GM23338 (cell line): ENCODE measurements around the gene KRTAP20-4. TPM values are rescaled to one million over a fixed set of nuclear protein-coding genes. Genes with fewer than 3 reads are reported as not detected.

Source experiments
- ATAC-seq: fragments of 200-7000 bp; cut with Tn5 transposase; 3 replicates; pipeline ENCODE4 v1.9.1; 2020
- DNase-seq: peaks from one replicate; pipeline ENCODE4 v3.0.0-alpha.2; 2015; ENCODE audit warnings: low spot score
- H2AFZ ChIP-seq: fragments of 200-600 bp; sonication (generic); 2 replicates; pipeline ENCODE4 v1.8.0; 2016; ENCODE audit warnings: antibody characterized with exemption, mild to moderate bottlenecking, moderate library complexity
- H3F3A ChIP-seq: fragments of 200-600 bp; sonication (generic); replicated peaks from 2 replicates; pipeline ENCODE4 v1.8.0; 2017; ENCODE audit warnings: antibody characterized with exemption, mixed run types, low read depth
- H3K27ac ChIP-seq: fragments of 200-600 bp; sonication (generic); 2 replicates; pipeline ENCODE4 v1.6.1; 2016; ENCODE audit warnings: low read depth
- H3K27me3 ChIP-seq: fragments of 200-600 bp; sonication (generic); 2 replicates; pipeline ENCODE4 v1.8.0; 2016; ENCODE audit warnings: mild to moderate bottlenecking, mixed run types, moderate library complexity; ENCODE audit not compliant: insufficient read depth
- H3K36me3 ChIP-seq: fragments of 200-600 bp; sonication (generic); 2 replicates; pipeline ENCODE4 v1.8.0; 2016; ENCODE audit warnings: mild to moderate bottlenecking; ENCODE audit not compliant: insufficient read depth
- H3K4me1 ChIP-seq: fragments of 200-600 bp; sonication (generic); 2 replicates; pipeline ENCODE4 v1.8.0; 2016; ENCODE audit warnings: mild to moderate bottlenecking, moderate library complexity; ENCODE audit not compliant: insufficient read depth
- H3K4me2 ChIP-seq: fragments of 200-600 bp; sonication (generic); 2 replicates; pipeline ENCODE4 v1.7.1; 2017; ENCODE audit warnings: mixed run types
- H3K4me3 ChIP-seq: fragments of 200-600 bp; sonication (generic); 2 replicates; pipeline ENCODE4 v1.6.1; 2016; ENCODE audit warnings: mixed run types
- H3K79me2 ChIP-seq: fragments of 200-600 bp; sonication (generic); replicated peaks from 2 replicates; pipeline ENCODE4 v1.8.0; 2017; ENCODE audit warnings: mild to moderate bottlenecking; ENCODE audit not compliant: insufficient read depth
- H3K9me2 ChIP-seq: fragments of 200-600 bp; sonication (generic); 2 replicates; pipeline ENCODE4 v1.8.0; 2017; ENCODE audit not compliant: insufficient read depth
- H4K20me1 ChIP-seq: fragments of 200-600 bp; sonication (generic); replicated peaks from 2 replicates; pipeline ENCODE4 v1.8.0; 2017; ENCODE audit warnings: mild to moderate bottlenecking; ENCODE audit not compliant: insufficient read depth
- H3K27ac Mint-ChIP-seq: 2 replicates; pipeline ENCODE4 v1.8.0; 2020; ENCODE audit warnings: inconsistent platforms, mild to moderate bottlenecking, moderate library complexity, mixed read lengths
- H3K27me3 Mint-ChIP-seq: 3 replicates; pipeline ENCODE4 v1.8.0; 2022; ENCODE audit warnings: low read depth, mild to moderate bottlenecking, moderate library complexity, mixed read lengths, inconsistent platforms; ENCODE audit not compliant: insufficient read depth, poor library complexity
- H3K36me3 Mint-ChIP-seq: 3 replicates; pipeline ENCODE4 v1.8.0; 2021; ENCODE audit warnings: low read depth, mild to moderate bottlenecking, inconsistent platforms, moderate library complexity, mixed read lengths
- H3K4me1 Mint-ChIP-seq: 3 replicates; pipeline ENCODE4 v1.8.0; 2020; ENCODE audit warnings: mild to moderate bottlenecking, inconsistent platforms, mixed read lengths
- H3K4me3 Mint-ChIP-seq: 3 replicates; pipeline ENCODE4 v1.8.0; 2021; ENCODE audit warnings: moderate library complexity, mild to moderate bottlenecking, inconsistent platforms, mixed read lengths
- H3K9me3 Mint-ChIP-seq: 3 replicates; pipeline ENCODE4 v1.8.0; 2020; ENCODE audit warnings: moderate library complexity, mild to moderate bottlenecking, inconsistent platforms, mixed read lengths
- CREB1 ChIP-seq: fragments of 250-450 bp; sonication (Bioruptor Pico); IDR thresholded peaks from 2 replicates; pipeline ENCODE4 v1.5.0; 2020; ENCODE audit warnings: low read depth, mild to moderate bottlenecking, moderate library complexity
- CTCF ChIP-seq, 2 experiments: fragments of 200-600 bp in 1 of 2; sonication (generic) in 1 of 2; conservative IDR thresholded peaks; 2 replicates each; pipeline versions ENCODE4 v1.5.1 to v1.6.1; 2016 to 2017; ENCODE audit warnings: antibody characterized with exemption in 2 of 2, low read depth in 2 of 2, mild to moderate bottlenecking in 2 of 2, moderate library complexity in 1 of 2
- ETS1 ChIP-seq: IDR thresholded peaks from 2 replicates; pipeline ENCODE4 v1.6.1; 2016; ENCODE audit warnings: antibody characterized with exemption
- EZH2 ChIP-seq: fragments of 200-600 bp; sonication (generic); IDR thresholded peaks from one replicate; pipeline ENCODE4 v1.8.0; 2017; ENCODE audit warnings: antibody characterized with exemption, mild to moderate bottlenecking, low read depth; ENCODE audit not compliant: unreplicated experiment
- EZH2phosphoT487 ChIP-seq: fragments of 200-600 bp; sonication (generic); IDR thresholded peaks from one replicate; pipeline ENCODE4 v1.8.1; 2018; ENCODE audit warnings: antibody characterized with exemption; ENCODE audit not compliant: unreplicated experiment
- JUNB ChIP-seq: IDR thresholded peaks from one replicate; pipeline ENCODE4 v1.6.1; 2016; ENCODE audit warnings: antibody characterized with exemption; ENCODE audit not compliant: unreplicated experiment
- NANOG ChIP-seq: IDR thresholded peaks from 2 replicates; pipeline ENCODE4 v1.6.1; 2016; ENCODE audit warnings: antibody characterized with exemption, borderline replicate concordance
- REST ChIP-seq: IDR thresholded peaks from one replicate; pipeline ENCODE4 v1.6.1; 2018; ENCODE audit warnings: antibody characterized with exemption; ENCODE audit not compliant: unreplicated experiment
- STAT1 ChIP-seq: IDR thresholded peaks from one replicate; pipeline ENCODE4 v1.6.1; 2016; ENCODE audit warnings: antibody characterized with exemption; ENCODE audit not compliant: unreplicated experiment
- ZNF331 ChIP-seq: fragments of 250-450 bp; sonication (Bioruptor Pico); IDR thresholded peaks from 2 replicates; pipeline ENCODE4 v1.5.0; 2020; ENCODE audit warnings: low read depth, mild to moderate bottlenecking, moderate library complexity
- polyA plus RNA-seq: library from polyadenylated mRNA; unstranded; fragments of >200 nt; fragmentation: Nextera tagmentation; extraction: Ambion mirVana; gene quantifications from 2 replicates; pipeline ENCODE4 v1.2.1, GENCODE V29; 2016
- total RNA-seq: library from RNA; depleted of rRNA; stranded (reverse); fragments of >200 nt; shearing (Covaris generic); gene quantifications from 2 replicates; pipeline ENCODE4 v1.2.3, GENCODE V29; 2014

Gene KRTAP20-4
- total and polyA plus RNA-seq, 2 experiments from 2014 or later = not detected

GRCh38 chr21:30592140-30592539, 28.3 kb upstream of the KRTAP20-4 start, which contains the start of gene KRTAP6-3 (continued):
- TF ChIP-seq STAT1 (no peak), JUNB (no peak)

GRCh38 chr21:30598802-30599201, 21.6 kb upstream of the KRTAP20-4 start, which contains the start of gene KRTAP6-2:
TSS of gene KRTAP6-2 (minus strand) at chr21:30598902. CDS start at chr21:30598874, 28 bp downstream.
- H3K9me3 Mint-ChIP-seq = no peaks in the 10 kb centered on the region
- DNase-seq (no peak), ATAC-seq (no peak)
- TF ChIP-seq REST (no peak), ZNF331 (CRISPR knock-in tag) (no peak), STAT1 (no peak), CREB1 (CRISPR knock-in tag) (no peak)
- H3K79me2 ChIP-seq = no peaks in the 10 kb centered on the region
- no peak within 1 kb of the TSS for H3K4me3 ChIP-seq
- H2AFZ ChIP-seq = no peak within 1 kb of the TSS
- H3K9me2 ChIP-seq = no peaks in the 10 kb centered on the region
- H3K4me3 Mint-ChIP-seq = no peak within 1 kb of the TSS
- no peak within 1 kb of the TSS for H3K4me2 ChIP-seq
- H3K36me3 Mint-ChIP-seq = no peaks in the 10 kb centered on the region
- H4K20me1 ChIP-seq = no peaks in the 10 kb centered on the region
- no peaks in the 10 kb centered on the region for H3F3A ChIP-seq
- no peaks in the 10 kb centered on the region for H3K4me1 Mint-ChIP-seq
- H3K27me3 ChIP-seq = no peaks in the 10 kb centered on the region
- H3K27ac ChIP-seq = no peak within 1 kb of the TSS
- H3K27me3 Mint-ChIP-seq = no peaks in the 10 kb centered on the region
- no peak within 1 kb of the TSS for H3K27ac Mint-ChIP-seq
- H3K36me3 ChIP-seq = no peaks in the 10 kb centered on the region
- H3K4me1 ChIP-seq = no peaks in the 10 kb centered on the region

- no peaks in the 10 kb centered on the region for H3K36me3 ChIP-seq
- Mint-ChIP-seq H3K36me3 (no peaks in the 10 kb centered on the region), H3K27ac (no peak within 1 kb of the TSS), H3K4me3 (no peak within 1 kb of the TSS), H3K4me1 (no peaks in the 10 kb centered on the region), H3K27me3 (no peaks in the 10 kb centered on the region), H3K9me3 (no peaks in the 10 kb centered on the region; the same call in 2 of the 3 replicates)
- H3K4me3 ChIP-seq = no peak within 1 kb of the TSS
- no peak within 1 kb of the TSS for H3K27ac ChIP-seq
- H3K4me2 ChIP-seq = no peak within 1 kb of the TSS
- H3K79me2 ChIP-seq = no peaks in the 10 kb centered on the region
- no peaks in the 10 kb centered on the region for H3K4me1 ChIP-seq
- no peaks in the 10 kb centered on the region for H4K20me1 ChIP-seq
- no peaks in the 10 kb centered on the region for H3K27me3 ChIP-seq
- TF ChIP-seq ETS1 = no peak
- no peak for TF ChIP-seq CTCF (conservative IDR thresholded peaks at IDR 0.05; ENCODE audit: low read depth in 2 of 2)
- no peak for TF ChIP-seq EZH2phosphoT487
- TF ChIP-seq EZH2 = no peak
- TF ChIP-seq NANOG = no peak
- H2AFZ ChIP-seq = no peak within 1 kb of the TSS; the same call in 1 of the 2 replicates
- no peaks in the 10 kb centered on the region for H3F3A ChIP-seq
- no peaks in the 10 kb centered on the region for H3K9me2 ChIP-seq
- DNase-seq = no peak
- ATAC-seq = no peak
Measured at GRCh38 chr21:30600787-30601186, 19.6 kb upstream of the KRTAP20-4 start, which contains the start of gene KRTAP22-1. TSS of gene KRTAP22-1 (plus strand) at chr21:30601087.
